IPS-15b (cell line): ENCODE results near the gene RUNX2.

ENCODE experiments used
- H3K27me3 ChIP-seq: one replicate; pipeline ENCODE4 v1.6.1; 2013; ENCODE audit warnings: low read length; ENCODE audit not compliant: control insufficient read depth, insufficient read depth
- H3K36me3 ChIP-seq: one replicate; pipeline ENCODE4 v1.6.1; 2013; ENCODE audit warnings: low read length; ENCODE audit not compliant: control insufficient read depth, insufficient read depth
- H3K4me1 ChIP-seq: one replicate; pipeline ENCODE4 v1.6.1; 2013; ENCODE audit warnings: mild to moderate bottlenecking, low read length; ENCODE audit not compliant: control insufficient read depth, insufficient read depth
- H3K4me3 ChIP-seq: one replicate; pipeline ENCODE4 v1.5.1; 2013; ENCODE audit warnings: low read depth, low read length
- H3K9ac ChIP-seq: one replicate; pipeline ENCODE4 v1.6.1; 2013; ENCODE audit warnings: low read depth, mild to moderate bottlenecking, low read length
- H3K9me3 ChIP-seq: one replicate; pipeline ENCODE4 v1.6.1; 2013; ENCODE audit warnings: mild to moderate bottlenecking, low read length; ENCODE audit not compliant: control insufficient read depth, insufficient read depth

RUNX2 gene

GRCh38 chr6:45428727-45429126 is 100.6 kb downstream of the RUNX2 start:
- H3K27me3 ChIP-seq = peaks cover 30% of the 10 kb centered on the region
- H3K9ac ChIP-seq = no peak overlapping the region
- H3K36me3 ChIP-seq = no peaks in the 10 kb centered on the region

GRCh38 chr6:45430590-45431202 is 102.6 kb downstream of the RUNX2 start:
- H3K36me3 ChIP-seq = no peaks in the 10 kb centered on the region
- H3K4me3 ChIP-seq = no peak overlapping the region
- H3K9me3 ChIP-seq = no peaks in the 10 kb centered on the region
- peaks cover 10% of the 10 kb centered on the region for H3K27me3 ChIP-seq
- no peak overlapping the region for H3K9ac ChIP-seq
- no peaks in the 10 kb centered on the region for H3K4me1 ChIP-seq

More at GRCh38 chr6:45428727-45429126, 100.6 kb downstream of the RUNX2 start:
- no peak overlapping the region for H3K4me3 ChIP-seq
- no peaks in the 10 kb centered on the region for H3K4me1 ChIP-seq
- H3K9me3 ChIP-seq = no peaks in the 10 kb centered on the region

DNA sequence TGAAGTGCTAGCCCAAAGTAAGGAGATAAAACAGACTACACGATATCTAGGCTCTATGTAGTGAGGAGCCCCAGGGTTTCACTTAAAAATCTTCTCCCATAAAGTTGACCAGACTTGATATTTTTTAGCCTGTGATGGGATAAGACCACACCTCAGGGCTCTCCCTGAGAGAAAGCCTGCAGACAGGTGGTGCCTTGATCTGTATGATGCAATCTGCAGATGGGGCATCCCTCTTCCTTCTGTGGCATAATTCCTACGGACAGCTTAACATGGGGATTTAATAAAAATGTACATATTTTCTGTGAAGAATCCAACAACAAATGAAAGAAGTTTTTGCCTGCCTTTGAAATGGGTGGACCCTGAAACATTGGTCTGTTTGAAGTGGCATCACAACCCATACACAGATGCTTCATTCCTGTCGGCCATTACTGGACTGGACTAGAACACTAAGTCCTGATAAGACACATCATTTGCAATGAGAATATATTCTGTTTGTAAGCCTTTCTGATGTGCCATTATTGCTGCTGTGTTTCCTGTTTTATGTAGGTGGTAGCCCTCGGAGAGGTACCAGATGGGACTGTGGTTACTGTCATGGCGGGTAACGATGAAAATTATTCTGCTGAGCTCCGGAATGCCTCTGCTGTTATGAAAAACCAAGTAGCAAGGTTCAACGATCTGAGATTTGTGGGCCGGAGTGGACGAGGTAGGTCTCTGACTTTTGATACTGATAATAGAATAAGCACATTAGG is 103.4 kb downstream of the RUNX2 start:
- Histone ChIP-seq H3K36me3 (no peaks in the 10 kb centered on the region), H3K9ac (no peak overlapping the region), H3K4me3 (no peak overlapping the region)

GRCh38 chr6:45432977-45433376 is 104.8 kb downstream of the RUNX2 start:
- Histone ChIP-seq H3K36me3 (no peaks in the 10 kb centered on the region), H3K4me3 (no peak overlapping the region), H3K4me1 (peaks cover 6% of the 10 kb centered on the region)

More for the DNA sequence above, 103.4 kb downstream of the RUNX2 start:
- Histone ChIP-seq H3K9me3 (no peaks in the 10 kb centered on the region), H3K27me3 (peaks cover 2% of the 10 kb centered on the region), H3K4me1 (peaks cover 1% of the 10 kb centered on the region)

DNA sequence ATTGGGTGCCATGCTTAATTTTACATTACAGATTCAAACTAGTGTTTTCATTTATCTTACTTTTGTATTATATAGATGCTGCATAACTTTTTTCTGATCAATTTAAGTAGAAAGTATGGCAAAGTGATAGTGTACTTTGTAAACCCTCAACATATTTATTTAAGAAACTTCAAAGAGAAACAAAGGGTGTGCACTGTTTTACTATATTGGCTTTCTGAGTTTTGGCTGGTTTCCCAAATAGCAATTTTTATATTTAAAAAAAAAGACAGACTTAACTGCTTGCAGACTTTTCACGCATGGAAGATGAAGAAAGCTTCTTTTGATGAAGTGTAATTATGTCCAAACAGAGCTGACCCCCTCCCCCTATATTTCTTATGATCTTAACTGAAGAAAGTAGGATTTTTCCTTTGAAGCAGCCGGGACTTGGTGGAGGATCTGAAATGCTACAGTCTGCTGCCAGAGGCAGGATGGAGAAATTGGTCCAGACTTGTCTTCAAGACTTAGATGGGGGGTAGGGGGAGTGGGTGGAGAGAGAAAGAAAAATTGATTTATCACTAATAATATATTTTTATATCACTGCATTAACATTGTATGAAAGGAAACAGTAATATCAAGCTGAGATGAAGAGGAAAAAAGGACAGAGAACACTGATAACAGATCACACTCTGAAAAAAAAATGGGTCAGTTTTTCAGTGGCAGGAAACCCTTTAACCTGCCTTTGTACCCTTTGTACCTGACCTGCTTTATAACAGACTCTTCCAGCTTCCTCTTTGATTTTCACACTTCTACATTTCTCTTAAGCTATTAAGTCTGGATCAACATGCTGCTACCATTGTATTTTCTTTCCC is 105.6 kb downstream of the RUNX2 start:
- Histone ChIP-seq H3K9ac (no peak overlapping the region), H3K4me3 (no peak overlapping the region), H3K4me1 (peaks cover 6% of the 10 kb centered on the region), H3K27me3 (no peaks in the 10 kb centered on the region), H3K9me3 (no peaks in the 10 kb centered on the region), H3K36me3 (no peaks in the 10 kb centered on the region)

More at GRCh38 chr6:45432977-45433376, 104.8 kb downstream of the RUNX2 start:
- H3K9ac ChIP-seq = no peak overlapping the region
- no peaks in the 10 kb centered on the region for H3K27me3 ChIP-seq
- no peaks in the 10 kb centered on the region for H3K9me3 ChIP-seq

DNA sequence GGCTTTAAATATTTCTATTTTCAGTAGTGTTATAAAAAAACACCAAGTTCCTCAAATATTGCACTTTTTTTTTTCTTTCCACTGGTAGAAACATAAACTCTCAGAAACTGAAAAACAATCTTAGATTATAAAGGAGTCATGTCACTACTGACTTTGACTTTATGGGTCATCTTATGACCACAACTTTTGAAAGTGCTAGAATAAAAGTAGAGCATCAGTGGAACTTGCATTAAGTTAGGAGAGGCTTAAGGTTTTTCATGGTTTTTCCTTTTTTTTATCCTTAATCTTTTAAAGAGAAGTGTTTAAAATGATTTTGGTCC is 106.2 kb downstream of the RUNX2 start:
- Histone ChIP-seq H3K9me3 (no peaks in the 10 kb centered on the region), H3K4me1 (peaks cover 6% of the 10 kb centered on the region), H3K9ac (no peak overlapping the region), H3K27me3 (no peaks in the 10 kb centered on the region), H3K36me3 (no peaks in the 10 kb centered on the region), H3K4me3 (no peak overlapping the region)

GRCh38 chr6:45436544-45437438 is 108.7 kb downstream of the RUNX2 start:
- Histone ChIP-seq H3K9ac (no peak overlapping the region), H3K4me3 (no peak overlapping the region), H3K4me1 (peaks cover 6% of the 10 kb centered on the region)

GRCh38 chr6:45437439-45437815 is 109.3 kb downstream of the RUNX2 start:
- no peaks in the 10 kb centered on the region for H3K9me3 ChIP-seq
- H3K4me3 ChIP-seq = no peak overlapping the region
- no peaks in the 10 kb centered on the region for H3K27me3 ChIP-seq
- peaks cover 6% of the 10 kb centered on the region for H3K4me1 ChIP-seq
- H3K9ac ChIP-seq = no peak overlapping the region
- H3K36me3 ChIP-seq = no peaks in the 10 kb centered on the region

More at GRCh38 chr6:45436544-45437438, 108.7 kb downstream of the RUNX2 start:
- Histone ChIP-seq H3K9me3 (no peaks in the 10 kb centered on the region), H3K36me3 (no peaks in the 10 kb centered on the region), H3K27me3 (no peaks in the 10 kb centered on the region)

- Histone ChIP-seq H3K4me1 (peaks cover 6% of the 10 kb centered on the region), H3K27me3 (no peaks in the 10 kb centered on the region), H3K9ac (no peak overlapping the region), H3K36me3 (no peaks in the 10 kb centered on the region), H3K4me3 (no peak overlapping the region), H3K9me3 (no peaks in the 10 kb centered on the region)
Measured at GRCh38 chr6:45438151-45438550, 110.0 kb downstream of the RUNX2 start.

GRCh38 chr6:45438849-45439406 is 110.8 kb downstream of the RUNX2 start:
- no peak overlapping the region for H3K9ac ChIP-seq
- H3K4me3 ChIP-seq = no peak overlapping the region
- H3K4me1 ChIP-seq = peaks cover 6% of the 10 kb centered on the region
- no peaks in the 10 kb centered on the region for H3K36me3 ChIP-seq
- H3K27me3 ChIP-seq = no peaks in the 10 kb centered on the region
- no peaks in the 10 kb centered on the region for H3K9me3 ChIP-seq

- H3K27me3 ChIP-seq = no peaks in the 10 kb centered on the region
- H3K36me3 ChIP-seq = no peaks in the 10 kb centered on the region
- no peak overlapping the region for H3K4me3 ChIP-seq
- peaks cover 6% of the 10 kb centered on the region for H3K4me1 ChIP-seq
- H3K9ac ChIP-seq = no peak overlapping the region
- H3K9me3 ChIP-seq = no peaks in the 10 kb centered on the region
Measured at GRCh38 chr6:45439459-45439858, 111.3 kb downstream of the RUNX2 start.
